H1 (cell line): ENCODE results near the gene TTBK2. TPM values are rescaled to one million over a fixed set of nuclear protein-coding genes. Genes with fewer than 3 reads are reported as not detected.

Experiments used
- TAF7 ChIP-seq: optimal IDR thresholded peaks from 2 replicates; pipeline ENCODE3; 2011; ENCODE audit warnings: low read depth, mild to moderate bottlenecking, inconsistent platforms, low read length, moderate library complexity, borderline replicate concordance
- ZNF274 ChIP-seq: IDR thresholded peaks from 2 replicates; pipeline ENCODE4 v1.7.0; 2012; ENCODE audit warnings: low read length, borderline replicate concordance; ENCODE audit errors: extremely low read depth
- polyA plus RNA-seq, 7 experiments: library from polyadenylated mRNA; depleted of rRNA in 3 of 7; stranded (reverse) in 5 of 7; unstranded in 2 of 7; fragments of >200 nt in 5 of 7; fragments of 200-250 nt in 2 of 7; gene quantifications; 1 replicate in 5 of 7; 2 replicates in 1 of 7; 4 replicates in 1 of 7; pipeline versions ENCODE4 v1.2.1 to v1.2.3, GENCODE V29; 2011 to 2013; ENCODE audit warnings: missing spikeins in 2 of 7, mixed read lengths in 2 of 7
- total RNA-seq: library from RNA; stranded (reverse); fragmentation: NEBNext Ultra II Directional; extraction: Animal tissue kit (Norgen Biotek cat#: 25700); gene quantifications from 2 replicates; pipeline ENCODE4 v1.2.1, GENCODE V29; 2021

The TTBK2 gene
- total and polyA plus RNA-seq, 2 of the 8 experiments (the other 6 are each of a cell fraction or from before 2014, with no cell fraction given), result 2.7 to 18.2 TPM

DNA sequence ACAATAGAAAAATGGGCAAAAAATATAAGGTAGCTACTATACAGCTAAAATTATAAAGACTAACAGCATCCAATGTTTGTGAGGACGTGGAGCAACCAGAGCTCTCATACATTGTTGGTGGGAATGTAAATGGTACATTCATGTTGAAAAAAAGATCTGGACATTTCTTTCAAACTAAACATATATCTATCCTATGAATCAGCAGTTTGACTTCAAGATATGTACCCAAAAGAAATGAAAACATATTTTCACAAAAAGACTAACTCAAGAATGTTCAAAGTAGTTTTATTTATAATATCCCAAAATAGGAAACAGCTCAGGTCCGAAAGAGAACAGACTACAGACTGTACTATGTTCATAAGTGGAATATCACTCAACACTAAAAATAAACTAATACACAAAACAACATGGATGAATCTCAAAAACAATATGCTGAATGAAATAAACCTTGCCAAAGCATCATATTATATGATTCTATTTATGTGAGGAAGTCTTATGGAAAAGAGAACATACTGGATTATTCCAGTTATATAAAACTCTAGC lies 8.8 kb upstream of the TTBK2 start (continued):
- TF ChIP-seq TAF7 (no peak), ZNF274 (no peak)
